Psoas muscle (tissue), 8 donors: Measurements from ENCODE around the gene KDM5B. TPM values are rescaled to one million over a fixed set of nuclear protein-coding genes. Genes with fewer than 3 reads are reported as not detected.

Experiments
- ATAC-seq, 4 donors: fragments of 200-7000 bp; cut with Tn5 transposase; one replicate each; pipeline ENCODE4 v1.9.1; 2020; ENCODE audit warnings: moderate library complexity in 3 of 4, mild to moderate bottlenecking in 2 of 4
- DNase-seq, 2 donors: peaks; one replicate each; pipeline ENCODE4 v3.0.0-alpha.2; 2020
- H3K27ac ChIP-seq: fragments of 200-600 bp; one replicate; pipeline ENCODE4 v1.8.0; 2022
- H3K27me3 ChIP-seq, 3 donors: fragments of 200-600 bp in 1 of 3; one replicate each; pipeline versions ENCODE4 v1.6.1 to v1.8.0; 2013 to 2022; ENCODE audit warnings: low read length in 2 of 3, mild to moderate bottlenecking in 2 of 3, moderate library complexity in 1 of 3; ENCODE audit not compliant: insufficient read depth in 3 of 3
- H3K36me3 ChIP-seq, 2 donors: fragments of 200-600 bp in 1 of 2; one replicate each; pipeline versions ENCODE4 v1.6.1 to v1.8.0; 2013 to 2022; ENCODE audit warnings: low read depth in 1 of 2, mild to moderate bottlenecking in 1 of 2, moderate library complexity in 1 of 2; ENCODE audit not compliant: insufficient read depth in 1 of 2
- H3K4me1 ChIP-seq: fragments of 200-600 bp; one replicate; pipeline ENCODE4 v1.8.0; 2022
- H3K4me3 ChIP-seq: fragments of 200-600 bp; one replicate; pipeline ENCODE4 v1.8.0; 2022; ENCODE audit warnings: mild to moderate bottlenecking
- H3K9me3 ChIP-seq: fragments of 200-600 bp; one replicate; pipeline ENCODE4 v1.8.0; 2022
- WGBS, 3 donors: extraction: QIAGEN DNeasy Blood & Tissue Kit; methylation state at CpG; one replicate each; pipeline versions ENCODE4 v1.1.6 to v1.1.7; 2013; 5-methylcytosine and 5-hydroxymethylcytosine counted together
- intact Hi-C, 2 donors: fragments of 100-400 bp; cut with DNase I; formaldehyde crosslinking; loops; one replicate each; pipeline versions ENCODE4 v1.11.0 to v1.14.2; 2022
- polyA plus RNA-seq, 3 donors: library from polyadenylated mRNA; stranded (reverse); fragments of 200-250 nt; gene quantifications; one replicate each; pipeline ENCODE4 v1.2.3, GENCODE V29; 2013
- total RNA-seq, 4 donors: library from RNA; stranded (reverse); fragmentation: NEBNext Ultra II Directional in 2 of 4; extraction: Animal tissue kit (Norgen Biotek cat#: 25700) in 2 of 4; gene quantifications; one replicate each; pipeline versions ENCODE4 v1.2.1 to v1.2.4, GENCODE V29; 2021 to 2023
- TF ChIP-seq, protein P1 (sequence below): fragments of 200-600 bp; IDR thresholded peaks from one replicate; pipeline ENCODE4 v1.8.0; 2022; ENCODE audit warnings: antibody characterized with exemption
- donor health status: healthy with polysubstance abuse.
- donor health status: DM: no; HTN: no; CAD: no; lungs with moderate emphysema.
- donor health status: Bipolar disorder and iron deficiency.
- donor health status: healthy.
- donor health status: DM: yes; HTN: yes; CAD: no.
- donor health status: DM: no; HTN: no; CAD: no.
- donor health status: DM: no; HTN: no; CAD: no.
- donor health status: DM: yes; HTN: yes; CAD: no.

KDM5B gene
- total and polyA plus RNA-seq, 7 donors = 2.4 to 13.9 (median 10.7) TPM

DNA sequence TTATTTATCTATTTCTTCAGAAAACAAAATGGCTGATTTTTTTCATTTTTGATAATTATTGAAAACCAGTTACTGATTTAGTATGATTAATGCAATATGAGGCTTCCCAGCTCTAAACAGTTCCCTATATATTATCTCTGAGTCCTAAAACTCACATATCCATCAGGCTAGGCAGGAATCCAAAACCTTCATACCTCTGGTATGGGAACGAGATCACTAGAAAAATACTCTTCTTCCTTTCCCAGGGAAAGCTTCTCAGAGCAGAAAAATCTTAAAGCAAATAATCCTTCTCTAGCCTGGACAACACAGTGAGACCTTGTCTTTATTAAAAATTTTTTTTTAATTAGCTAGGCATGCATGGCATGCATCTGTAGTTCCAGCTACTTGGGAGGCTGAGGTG lies 42.5 kb downstream of the KDM5B start:
- no peaks in the 10 kb centered on the region for H3K4me1 ChIP-seq
- TF ChIP-seq, protein P1, sequence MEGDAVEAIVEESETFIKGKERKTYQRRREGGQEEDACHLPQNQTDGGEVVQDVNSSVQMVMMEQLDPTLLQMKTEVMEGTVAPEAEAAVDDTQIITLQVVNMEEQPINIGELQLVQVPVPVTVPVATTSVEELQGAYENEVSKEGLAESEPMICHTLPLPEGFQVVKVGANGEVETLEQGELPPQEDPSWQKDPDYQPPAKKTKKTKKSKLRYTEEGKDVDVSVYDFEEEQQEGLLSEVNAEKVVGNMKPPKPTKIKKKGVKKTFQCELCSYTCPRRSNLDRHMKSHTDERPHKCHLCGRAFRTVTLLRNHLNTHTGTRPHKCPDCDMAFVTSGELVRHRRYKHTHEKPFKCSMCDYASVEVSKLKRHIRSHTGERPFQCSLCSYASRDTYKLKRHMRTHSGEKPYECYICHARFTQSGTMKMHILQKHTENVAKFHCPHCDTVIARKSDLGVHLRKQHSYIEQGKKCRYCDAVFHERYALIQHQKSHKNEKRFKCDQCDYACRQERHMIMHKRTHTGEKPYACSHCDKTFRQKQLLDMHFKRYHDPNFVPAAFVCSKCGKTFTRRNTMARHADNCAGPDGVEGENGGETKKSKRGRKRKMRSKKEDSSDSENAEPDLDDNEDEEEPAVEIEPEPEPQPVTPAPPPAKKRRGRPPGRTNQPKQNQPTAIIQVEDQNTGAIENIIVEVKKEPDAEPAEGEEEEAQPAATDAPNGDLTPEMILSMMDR = no peak
- peaks cover 3 to 87% of the 10 kb centered on the region in 2 donors for H3K36me3 ChIP-seq
- intact Hi-C loops = no loop called here
- no peak for DNase-seq
- WGBS, 3 donors = 90 to 97% (median 94%) methylated on average over 1 of the region's 1 CpG
- ATAC-seq = no peak
- H3K4me3 ChIP-seq = no peak overlapping the region
- no peaks in the 10 kb centered on the region for H3K9me3 ChIP-seq
- H3K27me3 ChIP-seq = no peaks in the 10 kb centered on the region
- H3K27ac ChIP-seq = no peak overlapping the region

DNA sequence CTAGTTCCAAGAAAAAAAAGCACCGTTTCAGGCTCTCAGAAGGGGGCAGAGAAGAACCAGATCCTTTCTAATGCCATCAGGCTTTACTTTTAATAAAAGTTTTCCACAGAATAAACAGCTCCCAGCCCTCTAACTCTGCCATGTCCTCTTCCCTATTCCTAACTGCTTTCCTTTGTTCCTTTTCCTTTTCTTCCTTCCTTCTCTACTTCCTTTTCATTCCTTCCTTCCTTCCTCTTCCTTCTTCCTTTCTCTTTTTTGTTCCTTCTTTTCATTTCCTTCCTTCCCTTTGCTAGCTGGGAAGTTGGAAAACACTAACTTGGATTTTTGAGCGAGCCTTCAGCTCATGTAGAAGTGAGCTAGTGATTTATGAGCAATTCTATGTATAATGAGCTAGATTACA lies 46.2 kb downstream of the KDM5B start:
- H3K27me3 ChIP-seq = no peaks in the 10 kb centered on the region
- no peak for ATAC-seq
- H3K27ac ChIP-seq = no peak overlapping the region
- intact Hi-C loops = no loop called here
- H3K36me3 ChIP-seq = peaks cover 3 to 99% of the 10 kb centered on the region in 2 donors
- no peak for DNase-seq
- H3K9me3 ChIP-seq = no peaks in the 10 kb centered on the region
- no peak overlapping the region for H3K4me3 ChIP-seq
- TF ChIP-seq, protein P1 = no peak
- H3K4me1 ChIP-seq = no peaks in the 10 kb centered on the region
- 56 to 66% (median 62%) methylated on average over 2 of the region's 2 CpGs for WGBS, 3 donors

DNA sequence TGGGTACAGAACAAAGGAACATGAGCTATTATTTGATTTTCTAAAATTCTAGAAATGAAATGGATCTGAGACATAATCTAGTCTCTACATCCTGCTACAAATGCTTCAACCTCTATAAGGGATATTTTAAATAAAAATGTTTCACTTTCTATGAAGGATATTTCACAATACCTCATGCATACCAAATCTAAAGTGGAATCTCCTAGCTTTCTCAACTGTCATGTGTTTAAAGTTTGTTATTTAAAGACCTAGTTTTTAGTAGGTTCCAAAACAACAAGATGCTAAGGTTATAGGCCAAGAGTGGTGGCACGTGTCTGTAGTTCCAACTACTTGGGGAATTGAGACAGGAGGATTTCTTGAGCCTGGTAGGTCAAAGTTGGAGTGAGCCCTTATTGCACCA lies 47.6 kb downstream of the KDM5B start:
- no peak for ATAC-seq
- H3K9me3 ChIP-seq = no peaks in the 10 kb centered on the region
- no peaks in the 10 kb centered on the region for H3K27me3 ChIP-seq
- TF ChIP-seq, protein P1 = no peak
- DNase-seq = no peak
- H3K4me3 ChIP-seq = no peak overlapping the region
- intact Hi-C loops = no loop called here
- no peaks in the 10 kb centered on the region for H3K4me1 ChIP-seq
- H3K36me3 ChIP-seq = peaks cover 4 to 99% of the 10 kb centered on the region in 2 donors
- no peak overlapping the region for H3K27ac ChIP-seq
- 59 to 72% (median 71%) methylated on average over 1 of the region's 1 CpG for WGBS, 3 donors

DNA sequence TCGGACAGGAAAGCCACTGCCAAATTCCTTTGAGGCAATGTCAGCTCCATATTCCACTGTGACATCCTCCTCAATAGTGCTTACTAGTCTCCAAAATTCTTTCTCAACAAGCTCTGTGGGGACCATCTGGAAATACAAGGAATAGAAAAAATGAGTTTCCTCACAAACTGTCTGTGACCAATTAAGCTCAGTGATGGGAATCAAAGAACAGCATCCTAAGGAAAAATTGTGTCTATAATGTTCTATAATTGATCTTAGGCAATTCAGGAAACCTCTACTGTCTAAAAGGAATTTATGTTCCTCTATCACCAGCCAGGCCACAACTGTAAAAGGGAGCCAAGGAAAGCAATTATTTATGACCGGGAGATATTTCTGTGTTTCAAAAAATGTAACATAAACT lies 51.8 kb downstream of the KDM5B start:
- 90 to 95% (median 92%) methylated on average over 2 of the region's 2 CpGs for WGBS, 3 donors
- H3K36me3 ChIP-seq = peaks cover 12 to 99% of the 10 kb centered on the region in 2 donors
- H3K27ac ChIP-seq = no peak overlapping the region
- intact Hi-C loops = loop anchor here in 1 of 2 donors (10.0 kb wide), 1 partner anchor 158 kb away; no protein-coding TSS in a partner anchor
- no peak for DNase-seq
- ATAC-seq = no peak
- H3K4me3 ChIP-seq = no peak overlapping the region
- H3K9me3 ChIP-seq = no peaks in the 10 kb centered on the region
- H3K4me1 ChIP-seq = no peaks in the 10 kb centered on the region
- no peaks in the 10 kb centered on the region for H3K27me3 ChIP-seq
- TF ChIP-seq, protein P1 = no peak

DNA sequence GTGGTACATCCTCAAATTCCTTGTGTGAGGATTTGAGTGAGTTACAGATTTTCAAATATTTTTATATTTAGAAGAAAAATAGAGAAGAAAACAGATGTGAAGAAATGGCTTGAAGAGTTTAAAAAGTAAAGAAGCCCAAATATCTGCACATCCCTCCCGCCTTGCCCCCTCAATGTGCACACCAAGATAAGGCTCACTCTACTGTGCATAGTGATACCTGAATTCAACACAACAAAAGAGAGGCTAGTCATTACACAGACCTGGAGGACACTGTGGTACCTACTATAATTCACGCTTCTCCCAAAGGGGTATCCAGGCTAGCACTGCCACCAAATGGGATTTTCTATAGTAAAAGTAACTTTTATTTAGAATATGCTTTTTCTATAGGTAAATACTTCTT lies 53.9 kb downstream of the KDM5B start:
- H3K36me3 ChIP-seq = peaks cover 12 to 99% of the 10 kb centered on the region in 2 donors
- H3K27me3 ChIP-seq = no peaks in the 10 kb centered on the region
- H3K27ac ChIP-seq = no peak overlapping the region
- no peaks in the 10 kb centered on the region for H3K9me3 ChIP-seq
- no peak for ATAC-seq
- no peak overlapping the region for H3K4me3 ChIP-seq
- H3K4me1 ChIP-seq = no peaks in the 10 kb centered on the region
- 96 to 100% (median 98%) methylated on average over 2 of the region's 2 CpGs for WGBS, 3 donors
- TF ChIP-seq, protein P1 = no peak
- intact Hi-C loops = loop anchor here in 1 of 2 donors (5.0 to 10.0 kb wide), 2 partner anchors 161 to 243 kb away; no protein-coding TSS in a partner anchor
- DNase-seq = no peak
